Measurements from ENCODE around the gene PTTG1IP.

DNA sequence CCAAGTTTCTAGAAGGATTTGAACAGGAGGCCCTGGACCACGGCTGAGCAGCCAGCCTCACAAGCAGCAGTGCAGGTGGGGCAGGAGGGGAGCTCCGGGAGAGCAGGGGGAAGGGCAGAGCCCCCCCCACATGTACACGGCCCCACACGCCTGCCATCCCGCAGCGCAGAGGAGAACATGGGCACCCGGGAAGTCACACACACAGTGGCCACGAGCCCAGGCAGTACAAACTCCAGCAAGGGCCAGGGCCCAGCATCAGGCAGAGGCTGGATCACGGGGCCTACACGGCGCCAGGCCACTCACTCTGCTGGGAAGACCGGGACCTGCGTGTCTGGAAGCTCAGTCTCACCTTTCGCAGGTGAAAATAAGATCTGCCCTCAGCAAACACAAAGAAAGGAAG lies 60.9 kb downstream of the PTTG1IP start:
- TF ChIP-seq, protein P1, sequence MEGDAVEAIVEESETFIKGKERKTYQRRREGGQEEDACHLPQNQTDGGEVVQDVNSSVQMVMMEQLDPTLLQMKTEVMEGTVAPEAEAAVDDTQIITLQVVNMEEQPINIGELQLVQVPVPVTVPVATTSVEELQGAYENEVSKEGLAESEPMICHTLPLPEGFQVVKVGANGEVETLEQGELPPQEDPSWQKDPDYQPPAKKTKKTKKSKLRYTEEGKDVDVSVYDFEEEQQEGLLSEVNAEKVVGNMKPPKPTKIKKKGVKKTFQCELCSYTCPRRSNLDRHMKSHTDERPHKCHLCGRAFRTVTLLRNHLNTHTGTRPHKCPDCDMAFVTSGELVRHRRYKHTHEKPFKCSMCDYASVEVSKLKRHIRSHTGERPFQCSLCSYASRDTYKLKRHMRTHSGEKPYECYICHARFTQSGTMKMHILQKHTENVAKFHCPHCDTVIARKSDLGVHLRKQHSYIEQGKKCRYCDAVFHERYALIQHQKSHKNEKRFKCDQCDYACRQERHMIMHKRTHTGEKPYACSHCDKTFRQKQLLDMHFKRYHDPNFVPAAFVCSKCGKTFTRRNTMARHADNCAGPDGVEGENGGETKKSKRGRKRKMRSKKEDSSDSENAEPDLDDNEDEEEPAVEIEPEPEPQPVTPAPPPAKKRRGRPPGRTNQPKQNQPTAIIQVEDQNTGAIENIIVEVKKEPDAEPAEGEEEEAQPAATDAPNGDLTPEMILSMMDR (conservative IDR thresholded peaks at IDR 0.05; ENCODE audit: low read depth, low read length): no peak
- no peak for TF ChIP-seq EZH2 (IDR thresholded peaks at IDR 0.05; ENCODE audit: low read length, unreplicated experiment)
- TF ChIP-seq EZH2phosphoT487 (IDR thresholded peaks at IDR 0.05; ENCODE audit: borderline replicate concordance, low read length): no peak
